Spleen (tissue), 7 donors: ENCODE measurements around the gene HS6ST2.
"Not testable (repeated sequence)": the region's sequence is repeated elsewhere in the genome, so short reads cannot be mapped to it uniquely, and the experiment has no call there.

Experiments
- POLR2AphosphoS5 ChIP-seq, 3 donors: sonication (generic); formaldehyde crosslinking; IDR thresholded peaks; one replicate each; pipeline ENCODE4 v1.5.1; 2017; ENCODE audit warnings: antibody characterized with exemption in 3 of 3
- TF ChIP-seq, protein P1 (sequence below), 11 experiments: fragments of 200-600 bp in 7 of 11; fragments of 450-650 bp in 4 of 11; sonication (generic) in 4 of 11; IDR thresholded peaks in 8 of 11; conservative IDR thresholded peaks in 3 of 11; 1 replicate in 7 of 11; 2 replicates in 4 of 11; pipeline versions ENCODE4 v1.4.0 to v1.8.0; 2016 to 2021; ENCODE audit warnings: antibody characterized with exemption in 11 of 11, inconsistent platforms in 4 of 11, mild to moderate bottlenecking in 1 of 11
- donor health status: DM: no; HTN: no; CAD: no; lungs with moderate emphysema.
- donor health status: DM: no; HTN: no; CAD: no.
- donor health status: DM: no; HTN: no; CAD: no.

DNA sequence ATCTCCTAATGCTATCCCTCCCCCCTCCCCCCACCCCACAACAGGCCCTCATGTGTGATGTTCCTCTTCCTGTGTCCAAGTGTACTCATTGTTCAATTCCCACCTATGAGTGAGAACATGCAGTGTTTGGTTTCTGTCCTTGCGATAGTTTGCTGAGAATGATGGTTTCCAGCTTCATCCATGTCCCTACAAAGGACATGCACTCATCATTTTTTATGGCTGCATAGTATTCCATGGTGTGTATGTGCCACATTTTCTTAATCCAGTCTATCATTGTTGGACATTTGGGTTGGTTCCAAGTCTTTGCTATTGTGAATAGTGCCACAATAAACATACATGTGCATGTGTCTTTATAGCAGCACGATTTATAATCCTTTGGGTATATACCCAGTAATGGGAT, 77.7 kb downstream of the HS6ST2 start:
- TF ChIP-seq, protein P1, sequence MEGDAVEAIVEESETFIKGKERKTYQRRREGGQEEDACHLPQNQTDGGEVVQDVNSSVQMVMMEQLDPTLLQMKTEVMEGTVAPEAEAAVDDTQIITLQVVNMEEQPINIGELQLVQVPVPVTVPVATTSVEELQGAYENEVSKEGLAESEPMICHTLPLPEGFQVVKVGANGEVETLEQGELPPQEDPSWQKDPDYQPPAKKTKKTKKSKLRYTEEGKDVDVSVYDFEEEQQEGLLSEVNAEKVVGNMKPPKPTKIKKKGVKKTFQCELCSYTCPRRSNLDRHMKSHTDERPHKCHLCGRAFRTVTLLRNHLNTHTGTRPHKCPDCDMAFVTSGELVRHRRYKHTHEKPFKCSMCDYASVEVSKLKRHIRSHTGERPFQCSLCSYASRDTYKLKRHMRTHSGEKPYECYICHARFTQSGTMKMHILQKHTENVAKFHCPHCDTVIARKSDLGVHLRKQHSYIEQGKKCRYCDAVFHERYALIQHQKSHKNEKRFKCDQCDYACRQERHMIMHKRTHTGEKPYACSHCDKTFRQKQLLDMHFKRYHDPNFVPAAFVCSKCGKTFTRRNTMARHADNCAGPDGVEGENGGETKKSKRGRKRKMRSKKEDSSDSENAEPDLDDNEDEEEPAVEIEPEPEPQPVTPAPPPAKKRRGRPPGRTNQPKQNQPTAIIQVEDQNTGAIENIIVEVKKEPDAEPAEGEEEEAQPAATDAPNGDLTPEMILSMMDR (IDR thresholded peaks at IDR 0.05 in 8 of 11, conservative IDR thresholded peaks at IDR 0.05 in 3 of 11) = not testable (repeated sequence)
- TF ChIP-seq POLR2AphosphoS5 (IDR thresholded peaks at IDR 0.05) = not testable (repeated sequence)
